ENCODE results near the gene PLD3.
"Not testable (repeated sequence)": the region's sequence is repeated elsewhere in the genome, so short reads cannot be mapped to it uniquely, and the experiment has no call there.

The PLD3 gene

GRCh38 chr19:40333083-40333482 is 15.4 kb upstream of the PLD3 start:
- not testable (repeated sequence) for DNase-seq (ENCODE audit: low read depth)

GRCh38 chr19:40335101-40335500 is 13.4 kb upstream of the PLD3 start:
- DNase-seq (ENCODE audit: low read depth), result no peak

GRCh38 chr19:40335855-40336600 is 12.5 kb upstream of the PLD3 start:
- DNase-seq (ENCODE audit: low read depth), result no peak

GRCh38 chr19:40336601-40336900 is 11.9 kb upstream of the PLD3 start:
- no peak for DNase-seq (ENCODE audit: low read depth)

GRCh38 chr19:40337107-40337506 is 11.4 kb upstream of the PLD3 start:
- DNase-seq (ENCODE audit: low read depth), result no peak

- DNase-seq (ENCODE audit: low read depth), result no peak
Measured at GRCh38 chr19:40337594-40337993, 10.9 kb upstream of the PLD3 start.

- no peak for DNase-seq (ENCODE audit: low read depth)
Measured at GRCh38 chr19:40339018-40339728, 9.3 kb upstream of the PLD3 start.

GRCh38 chr19:40341601-40342482 is 6.7 kb upstream of the PLD3 start:
- no peak for DNase-seq (ENCODE audit: low read depth)

- DNase-seq (ENCODE audit: low read depth), result no peak
Measured at GRCh38 chr19:40342644-40343311, 5.7 kb upstream of the PLD3 start.

- no peak for DNase-seq (ENCODE audit: low read depth)
Measured at GRCh38 chr19:40344422-40344821, 4.1 kb upstream of the PLD3 start.

GRCh38 chr19:40348961-40349507 is 539 bp downstream of the PLD3 start:
- DNase-seq (ENCODE audit: low read depth), result no peak

- no peak for DNase-seq (ENCODE audit: low read depth)
Measured at GRCh38 chr19:40355975-40356680, 7.6 kb downstream of the PLD3 start.

- no peak for DNase-seq (ENCODE audit: low read depth)
Measured at GRCh38 chr19:40356681-40357595, 8.4 kb downstream of the PLD3 start.

- no peak for DNase-seq (ENCODE audit: low read depth)
Measured at GRCh38 chr19:40357640-40358039, 9.1 kb downstream of the PLD3 start.

GRCh38 chr19:40358773-40359172 is 10.3 kb downstream of the PLD3 start:
- no peak for DNase-seq (ENCODE audit: low read depth)

- no peak for DNase-seq (ENCODE audit: low read depth)
Measured at GRCh38 chr19:40360020-40360707, 11.7 kb downstream of the PLD3 start.

GRCh38 chr19:40360708-40361241 is 12.3 kb downstream of the PLD3 start:
- DNase-seq (ENCODE audit: low read depth), result no peak

GRCh38 chr19:40362160-40362559 is 13.7 kb downstream of the PLD3 start:
- DNase-seq (ENCODE audit: low read depth), result no peak

- DNase-seq (ENCODE audit: low read depth), result no peak
Measured at GRCh38 chr19:40363069-40363468, 14.6 kb downstream of the PLD3 start.

All from activated T-helper 1 cell treated with Interleukin-2 at 50 U/mL for 16 hours (primary cell).